GM19324 (cell line): ENCODE data around the gene MET.
"Not testable (repeated sequence)": the region's sequence is repeated elsewhere in the genome, so short reads cannot be mapped to it uniquely, and the experiment has no call there.

ENCODE experiments used
- ATAC-seq: cut with Tn5 transposase; IDR thresholded peaks from one replicate; pipeline ENCODE4 v1.9.1; 2021; ENCODE audit warnings: mild to moderate bottlenecking, moderate library complexity; ENCODE audit not compliant: unreplicated experiment, low FRiP score

The MET gene

DNA sequence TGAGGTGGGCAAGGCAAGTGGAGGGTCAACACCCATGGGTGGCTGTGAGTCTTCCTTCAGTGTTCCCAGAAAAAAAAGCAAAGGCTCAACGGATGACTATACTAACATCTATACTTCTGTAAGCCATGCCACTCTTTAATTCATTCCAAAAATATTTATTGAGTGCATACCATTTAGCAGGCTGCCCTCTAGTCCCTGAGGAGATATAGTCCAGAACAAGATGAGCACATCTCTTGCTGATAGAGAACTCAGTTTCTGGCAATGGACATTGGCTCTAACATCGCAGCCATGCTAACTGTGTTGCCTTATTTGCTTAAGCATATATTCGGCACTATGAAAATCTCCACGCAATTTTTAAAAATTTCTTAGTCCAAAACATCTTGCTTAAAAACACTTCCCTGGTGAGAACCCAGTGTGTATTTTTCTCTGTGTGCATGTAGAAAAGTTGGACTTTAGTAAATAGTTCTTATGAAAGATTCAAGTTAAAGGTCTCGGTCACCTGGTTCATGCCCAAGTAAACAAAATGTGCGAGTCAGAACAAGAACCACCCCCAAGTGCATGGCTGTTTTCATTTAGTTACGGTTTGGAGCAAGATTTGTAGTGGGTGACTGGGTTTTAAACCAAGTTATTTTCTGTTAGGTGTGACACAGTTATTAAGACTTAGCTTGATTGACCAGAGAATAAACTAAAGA lies 69.8 kb downstream of the MET start:
- ATAC-seq = no peak

DNA sequence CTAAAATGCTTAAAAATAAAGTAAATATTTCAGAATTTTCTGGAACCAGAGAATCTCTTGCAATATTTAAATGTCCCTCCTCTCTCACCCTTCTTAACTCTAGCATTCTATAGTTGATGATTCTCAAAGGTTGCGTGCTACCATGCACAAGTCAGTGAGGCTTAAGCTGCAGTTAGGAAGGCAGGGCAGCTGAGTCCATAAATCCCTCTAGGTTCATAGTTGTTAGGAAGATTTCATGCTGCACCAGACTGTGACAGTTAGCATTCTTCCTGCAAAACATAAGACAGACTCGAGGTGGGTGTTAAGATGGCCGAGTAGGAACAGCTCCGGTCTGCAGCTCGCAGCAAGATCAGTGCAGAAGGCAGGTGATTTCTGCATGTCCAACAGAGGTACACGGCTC lies 70.6 kb downstream of the MET start:
- ATAC-seq = no peak

DNA sequence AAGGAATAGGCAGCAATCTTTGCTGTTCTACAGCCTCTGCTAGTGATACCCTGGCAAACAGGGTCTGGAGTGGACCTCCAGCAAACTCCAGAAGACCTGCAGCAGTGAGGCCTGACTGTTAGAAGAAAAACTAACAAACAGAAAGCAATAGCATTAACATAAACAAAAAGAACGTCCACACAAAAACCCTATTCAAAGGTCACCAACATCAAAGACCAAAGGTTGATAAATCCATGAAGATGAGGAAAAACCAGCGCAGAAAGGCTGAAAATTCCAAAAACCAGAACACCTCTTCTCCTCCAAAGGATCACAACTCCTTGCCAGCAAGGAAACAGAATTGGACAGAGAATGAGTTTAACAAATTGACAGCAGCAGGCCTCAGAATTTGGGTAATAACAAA lies 71.8 kb downstream of the MET start:
- not testable (repeated sequence) for ATAC-seq

DNA sequence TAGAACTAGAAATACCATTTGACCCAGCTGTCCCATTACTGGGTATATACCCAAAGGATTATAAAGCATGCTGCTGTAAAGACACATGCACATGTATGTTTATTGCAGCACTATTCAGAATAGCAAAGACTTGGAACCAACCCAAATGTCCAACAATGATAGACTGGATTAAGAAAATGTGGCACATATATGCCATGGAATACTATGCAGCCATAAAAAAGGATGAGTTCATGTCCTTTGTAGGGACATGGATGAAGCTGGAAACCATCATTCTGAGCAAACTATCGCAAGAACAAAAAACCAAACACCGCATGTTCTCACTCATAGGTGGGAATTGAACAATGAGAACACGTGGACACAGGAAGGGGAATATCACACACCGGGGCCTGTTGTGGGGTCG lies 74.4 kb downstream of the MET start:
- not testable (repeated sequence) for ATAC-seq

DNA sequence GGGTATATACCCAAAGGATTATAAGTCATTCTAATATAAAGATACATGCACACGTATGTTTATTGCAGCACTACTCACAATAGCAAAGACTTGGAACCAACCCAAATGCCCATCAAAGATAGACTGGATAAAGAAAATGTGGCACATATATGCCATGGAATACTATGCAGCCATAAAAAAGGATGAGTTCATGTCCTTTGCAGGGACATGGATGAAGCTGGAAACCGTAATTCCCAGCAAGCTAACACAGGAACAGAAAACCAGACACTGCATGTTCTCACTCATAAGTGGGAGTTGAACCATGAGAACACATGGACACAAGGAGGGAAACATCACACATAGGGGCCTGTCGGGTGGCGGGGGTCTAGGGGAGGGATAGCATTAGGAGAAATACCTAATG lies 79.1 kb downstream of the MET start:
- ATAC-seq = not testable (repeated sequence)

DNA sequence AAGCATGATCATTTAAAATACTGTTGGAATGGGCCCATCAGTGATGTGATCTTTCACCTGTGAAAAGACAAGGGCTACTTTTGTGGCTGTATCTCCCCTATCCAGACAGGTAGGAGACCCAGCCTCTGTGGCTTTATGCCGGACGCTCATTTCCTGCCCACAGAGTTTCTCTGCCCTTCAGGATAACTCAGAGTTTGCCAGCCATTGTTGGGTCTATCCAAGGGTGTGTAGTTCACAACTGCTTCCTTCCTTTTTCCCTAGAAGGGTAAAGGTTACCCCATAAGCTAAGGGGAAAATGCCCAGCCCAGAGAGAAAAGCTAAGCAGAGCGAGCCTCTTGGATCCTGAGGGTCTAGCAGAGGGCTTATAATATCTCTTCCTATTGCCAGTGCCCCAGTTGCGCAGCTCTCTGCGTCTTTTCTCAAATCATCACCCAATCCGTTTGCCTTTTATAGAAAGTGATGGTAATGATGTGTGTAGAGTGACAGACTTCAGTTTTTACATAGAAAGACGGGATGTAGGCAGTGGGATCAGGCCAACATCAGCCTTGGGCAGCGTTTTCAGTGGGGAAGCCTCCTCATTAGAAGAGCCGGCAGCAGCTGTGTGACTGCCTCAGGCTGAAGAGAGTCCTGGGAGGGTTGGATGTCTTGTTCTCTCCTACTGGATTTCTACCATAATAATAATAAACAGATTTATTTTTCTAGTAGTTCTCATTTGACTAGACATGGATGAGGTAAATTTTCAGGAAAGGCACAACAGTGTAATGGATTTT lies 80.5 kb downstream of the MET start:
- no peak for ATAC-seq

DNA sequence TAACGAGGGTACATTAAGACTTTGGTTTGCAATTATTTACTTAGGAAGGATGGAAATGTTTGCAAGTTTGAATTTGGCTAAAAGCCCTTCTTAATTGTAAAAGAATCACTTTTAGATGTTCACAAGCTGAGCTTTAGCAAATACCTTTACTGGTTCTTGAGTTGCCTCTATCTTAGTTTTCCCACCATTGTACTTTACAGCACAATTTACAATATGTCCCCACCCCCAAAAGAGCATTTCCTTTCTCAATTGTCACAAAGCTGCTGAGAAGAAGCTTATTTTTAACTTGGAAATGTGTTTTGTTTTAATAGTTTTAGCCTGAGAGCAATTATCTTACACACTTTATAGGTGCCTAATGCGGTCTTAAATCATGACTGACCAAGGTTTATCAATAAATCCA lies 81.1 kb downstream of the MET start:
- no peak for ATAC-seq

DNA sequence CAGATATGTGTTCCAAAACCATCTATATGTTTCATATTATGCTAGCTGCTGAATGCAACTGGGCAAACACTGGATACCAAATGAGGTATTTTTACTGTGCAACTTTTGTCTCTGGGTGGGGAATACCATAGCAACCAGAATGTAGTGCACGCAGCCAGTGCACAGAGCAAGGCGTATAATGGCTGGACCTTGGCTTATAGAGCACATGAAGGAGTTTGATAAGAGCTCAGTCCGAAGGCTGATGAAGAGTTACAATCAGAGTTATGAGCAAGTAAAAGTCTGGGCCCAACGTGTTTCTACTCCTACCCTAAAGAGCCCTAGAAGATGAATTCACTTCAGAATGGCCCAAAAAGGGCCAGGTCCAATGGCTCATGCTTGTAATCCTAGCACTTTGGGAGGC lies 82.2 kb downstream of the MET start:
- no peak for ATAC-seq

DNA sequence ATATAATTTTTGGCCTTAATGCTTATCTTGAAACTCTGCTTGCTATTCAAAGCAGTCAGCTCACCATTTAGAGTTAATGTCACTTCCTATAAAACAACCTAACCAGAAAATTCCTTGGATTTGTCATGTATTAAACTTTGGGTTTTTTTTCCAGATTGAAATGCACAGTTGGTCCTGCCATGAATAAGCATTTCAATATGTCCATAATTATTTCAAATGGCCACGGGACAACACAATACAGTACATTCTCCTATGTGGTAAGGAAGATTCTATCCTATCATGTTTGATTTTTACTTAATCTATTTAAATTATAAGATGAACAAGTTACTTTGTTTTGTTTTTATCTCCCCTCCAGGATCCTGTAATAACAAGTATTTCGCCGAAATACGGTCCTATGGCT lies 85.3 kb downstream of the MET start:
- no peak for ATAC-seq

DNA sequence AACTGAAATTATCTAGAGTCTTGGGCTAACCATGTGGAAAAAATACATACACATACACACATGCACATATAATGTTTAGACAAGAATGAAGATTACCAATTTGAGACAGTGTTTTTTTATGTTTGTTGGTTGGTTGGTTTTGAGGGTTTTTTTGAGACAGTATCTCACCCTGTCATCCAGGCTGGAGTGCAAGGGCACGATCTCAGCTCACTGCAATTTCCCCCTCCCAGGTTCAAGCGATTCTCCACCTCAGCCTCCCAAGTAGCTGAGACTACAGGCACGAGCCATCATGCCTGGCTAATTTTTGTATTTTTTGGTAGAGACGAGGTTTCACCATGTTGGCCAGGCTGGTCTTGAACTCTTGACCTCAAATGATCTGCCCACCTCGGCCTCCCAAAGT lies 87.6 kb downstream of the MET start:
- ATAC-seq = not testable (repeated sequence)

DNA sequence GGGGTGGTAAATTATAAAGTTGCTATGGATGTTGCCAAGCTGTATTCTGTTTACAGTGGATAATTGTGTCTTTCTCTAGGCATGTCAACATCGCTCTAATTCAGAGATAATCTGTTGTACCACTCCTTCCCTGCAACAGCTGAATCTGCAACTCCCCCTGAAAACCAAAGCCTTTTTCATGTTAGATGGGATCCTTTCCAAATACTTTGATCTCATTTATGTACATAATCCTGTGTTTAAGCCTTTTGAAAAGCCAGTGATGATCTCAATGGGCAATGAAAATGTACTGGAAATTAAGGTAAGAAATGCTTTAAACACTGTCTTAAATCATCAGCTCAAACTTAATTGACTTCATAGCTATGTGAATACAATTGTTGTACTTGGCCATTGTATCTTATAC lies 91.0 kb downstream of the MET start:
- no peak for ATAC-seq

DNA sequence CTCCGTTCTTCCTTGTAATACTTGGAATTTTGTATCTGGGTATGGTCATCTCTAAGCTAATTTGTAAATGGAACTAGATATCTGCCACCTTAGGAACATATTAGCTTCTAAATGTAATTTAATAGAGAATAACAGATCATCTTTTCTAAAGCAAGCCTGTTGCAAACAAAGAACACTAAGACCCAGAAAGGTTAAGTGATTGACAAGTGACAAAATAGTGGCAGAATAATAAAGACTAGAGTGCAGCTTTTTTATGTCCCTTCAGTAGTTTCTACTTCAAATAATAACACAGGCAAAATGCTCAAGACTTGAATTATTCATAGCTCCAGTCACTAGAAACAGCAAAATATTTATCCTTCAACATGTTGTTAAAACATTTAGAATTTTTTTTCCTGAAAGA lies 91.7 kb downstream of the MET start:
- no peak for ATAC-seq

DNA sequence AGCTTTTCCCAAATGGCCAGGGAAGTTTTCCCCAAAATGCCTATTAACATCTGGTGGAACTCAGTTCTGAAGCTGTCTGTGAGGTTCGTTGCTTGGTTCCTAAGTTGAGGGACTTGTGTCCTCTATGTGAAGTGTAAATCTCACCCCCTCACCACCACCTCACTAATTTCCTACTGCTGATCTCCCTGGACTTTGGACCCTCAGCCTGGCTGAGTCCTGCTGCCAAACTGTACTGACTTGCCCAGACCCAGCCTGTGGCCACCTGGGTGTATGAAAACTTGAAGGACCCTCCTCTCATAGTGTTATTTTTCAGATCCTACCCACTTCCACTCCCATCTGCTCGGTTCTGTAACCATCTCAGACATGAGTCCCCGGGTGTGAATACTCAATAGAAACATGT lies 94.9 kb downstream of the MET start:
- no peak for ATAC-seq

DNA sequence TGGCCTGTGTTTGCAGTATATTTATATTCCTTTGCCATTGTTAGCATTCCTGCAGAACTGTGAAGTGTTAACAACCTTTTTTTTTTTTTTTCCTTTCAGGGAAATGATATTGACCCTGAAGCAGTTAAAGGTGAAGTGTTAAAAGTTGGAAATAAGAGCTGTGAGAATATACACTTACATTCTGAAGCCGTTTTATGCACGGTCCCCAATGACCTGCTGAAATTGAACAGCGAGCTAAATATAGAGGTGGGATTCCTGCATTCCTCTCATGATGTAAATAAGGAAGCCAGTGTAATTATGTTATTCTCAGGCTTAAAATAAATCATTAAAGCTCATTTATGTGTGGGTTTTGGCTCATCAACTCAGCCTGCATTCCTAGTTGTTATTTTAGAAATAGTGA lies 97.5 kb downstream of the MET start:
- ATAC-seq = no peak

DNA sequence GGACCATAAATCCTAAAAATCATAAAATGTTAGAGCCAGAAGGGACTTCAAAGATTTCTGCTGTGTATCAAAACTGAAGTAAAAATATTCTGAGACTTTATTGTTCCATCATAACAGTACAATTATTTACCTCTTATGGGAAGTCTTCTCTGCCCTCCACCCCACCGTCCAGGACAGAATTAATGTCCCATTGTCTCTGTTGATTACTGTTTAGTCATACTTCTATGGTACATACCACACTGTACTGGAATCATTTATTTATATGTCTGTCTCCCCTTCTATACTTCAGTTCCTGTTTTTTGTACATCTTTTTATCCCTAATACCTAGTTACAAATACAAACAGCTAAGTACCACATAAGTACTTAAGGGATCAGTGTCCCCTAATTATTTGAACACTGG lies 98.9 kb downstream of the MET start:
- ATAC-seq = no peak

DNA sequence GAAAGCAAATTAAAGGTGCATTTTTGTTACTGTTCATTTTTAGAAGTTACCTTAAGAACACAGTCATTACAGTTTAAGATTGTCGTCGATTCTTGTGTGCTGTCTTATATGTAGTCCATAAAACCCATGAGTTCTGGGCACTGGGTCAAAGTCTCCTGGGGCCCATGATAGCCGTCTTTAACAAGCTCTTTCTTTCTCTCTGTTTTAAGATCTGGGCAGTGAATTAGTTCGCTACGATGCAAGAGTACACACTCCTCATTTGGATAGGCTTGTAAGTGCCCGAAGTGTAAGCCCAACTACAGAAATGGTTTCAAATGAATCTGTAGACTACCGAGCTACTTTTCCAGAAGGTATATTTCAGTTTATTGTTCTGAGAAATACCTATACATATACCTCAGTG lies 99.6 kb downstream of the MET start:
- no peak for ATAC-seq

DNA sequence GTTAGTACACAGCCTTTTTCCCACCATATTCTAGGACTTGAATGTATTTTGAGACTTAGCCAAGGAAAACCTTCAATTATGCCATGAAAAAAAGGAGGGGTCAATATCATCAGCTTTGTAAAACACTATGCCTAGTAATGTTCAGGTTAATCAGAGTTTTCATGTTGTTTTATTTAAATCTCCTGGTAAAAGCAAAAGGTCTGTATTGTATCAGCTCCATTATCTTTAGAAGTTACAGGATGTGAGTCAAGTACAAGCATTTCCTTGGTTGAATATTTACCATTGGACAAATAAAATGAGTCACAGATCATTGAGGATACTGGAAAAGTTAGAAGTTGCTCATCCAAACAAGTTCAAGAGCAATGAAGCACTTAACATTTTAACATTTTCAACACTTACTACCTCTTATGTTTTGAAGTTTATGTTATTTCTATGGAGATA lies 100.4 kb downstream of the MET start:
- no peak for ATAC-seq

DNA sequence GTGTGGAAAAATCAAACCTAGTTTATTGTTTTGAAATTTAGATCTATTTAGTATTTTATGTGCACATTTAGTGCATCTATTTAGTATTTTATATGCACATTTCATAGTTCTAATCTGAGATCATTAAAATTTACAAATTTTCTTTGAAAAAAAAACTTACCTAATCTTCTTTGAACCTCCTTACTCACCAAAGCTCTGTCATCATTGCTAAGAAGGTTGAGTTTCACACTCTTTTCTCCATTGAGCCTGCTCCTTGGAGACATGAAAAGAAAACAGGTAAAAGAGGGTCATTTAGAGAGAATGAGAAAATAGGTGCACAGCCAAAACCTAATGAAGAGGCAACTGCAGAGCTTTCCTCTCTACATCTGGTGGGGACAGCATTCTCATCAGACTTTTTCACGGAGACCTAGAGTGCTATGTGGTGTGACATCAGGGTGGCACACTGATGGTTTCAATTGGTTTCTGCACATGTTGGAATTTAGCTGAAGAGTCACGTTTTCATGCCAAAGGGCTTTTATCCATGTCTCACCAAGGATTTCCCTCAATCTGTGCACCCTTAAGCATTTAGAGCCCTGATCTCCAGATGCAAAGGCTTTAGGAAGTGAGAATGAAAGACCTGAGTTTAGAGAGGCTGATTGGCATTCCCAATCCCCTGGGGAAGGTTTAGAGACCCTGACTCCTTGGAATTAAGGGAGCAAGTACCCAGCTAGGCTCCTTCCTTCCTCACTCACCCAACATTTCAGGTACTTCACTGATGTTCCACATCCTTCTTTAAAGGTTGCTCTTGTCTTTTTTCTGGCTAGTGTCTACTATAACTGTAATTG lies 101.1 kb downstream of the MET start:
- no peak for ATAC-seq

DNA sequence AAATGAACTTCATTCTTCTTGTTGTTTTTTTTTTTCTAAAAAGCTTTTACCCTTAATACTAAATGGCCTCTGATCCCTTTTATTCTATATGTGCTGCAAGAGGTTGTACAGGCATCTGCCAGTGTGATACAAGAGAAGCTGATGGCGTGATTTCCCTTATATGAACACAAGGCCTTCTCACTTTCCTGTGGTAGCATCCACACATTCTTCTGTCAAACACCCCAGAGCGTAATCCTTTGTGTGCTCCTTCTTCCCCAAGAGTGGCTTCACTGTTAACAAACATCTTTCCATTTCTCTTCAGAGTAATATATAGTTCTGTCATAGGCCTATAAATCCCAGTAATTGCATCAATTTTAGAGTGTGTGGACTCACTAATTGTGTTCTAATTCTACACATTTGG lies 104.0 kb downstream of the MET start:
- ATAC-seq = no peak

DNA sequence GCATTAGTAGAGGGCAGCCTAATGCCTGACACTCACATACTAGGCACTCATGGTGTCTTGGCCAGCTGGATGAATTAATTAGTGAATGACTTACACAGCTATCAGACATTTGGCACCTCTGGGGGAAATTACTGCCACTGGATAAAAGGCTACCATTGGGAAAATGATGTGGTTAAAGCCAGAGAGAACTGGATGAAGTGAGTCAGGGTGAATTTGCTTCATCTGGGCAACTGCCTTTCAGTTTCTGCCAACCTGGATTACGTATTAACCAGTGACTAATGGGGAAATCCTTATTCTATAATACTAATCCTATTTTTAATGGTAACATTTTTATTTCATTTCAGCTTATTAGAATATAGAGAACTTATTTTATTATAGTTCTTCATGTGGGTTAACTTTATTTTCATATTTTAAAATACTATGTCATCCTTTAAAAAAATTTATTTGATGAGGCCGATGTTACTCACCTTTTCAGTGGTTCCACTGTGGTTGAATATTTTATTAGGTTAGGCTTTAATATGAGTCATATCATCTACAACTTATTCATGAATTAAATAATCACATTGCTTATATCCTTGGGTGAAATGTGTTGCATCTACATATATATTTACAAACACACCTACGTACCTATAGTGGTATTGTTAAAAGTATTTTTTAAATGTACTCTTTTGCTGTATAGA lies 104.8 kb downstream of the MET start:
- ATAC-seq = peak; percentile 47
